HepG2 (cell line): ENCODE results near the gene NCOA5. TPM values are rescaled to one million over a fixed set of nuclear protein-coding genes. Genes with fewer than 3 reads are reported as not detected.

Experiments used
- IRF1 ChIP-seq: sonication (generic); formaldehyde crosslinking; IDR thresholded peaks from 2 replicates; pipeline ENCODE4 v1.4.0; 2020; ENCODE audit warnings: low read depth, mild to moderate bottlenecking, missing genetic modification reagents
- MED8 ChIP-seq: sonication (generic); formaldehyde crosslinking; IDR thresholded peaks from 2 replicates; pipeline ENCODE4 v1.8.1; 2023; ENCODE audit warnings: mild to moderate bottlenecking, missing genetic modification reagents; ENCODE audit not compliant: insufficient replicate concordance
- MXD3 ChIP-seq: IDR thresholded peaks from 2 replicates; pipeline ENCODE4 v1.6.1; 2016; ENCODE audit warnings: mild to moderate bottlenecking, missing biosample characterization, missing genetic modification reagents
- NCOR1 ChIP-seq: fragments of 200-600 bp; sonication (generic); IDR thresholded peaks from 2 replicates; pipeline ENCODE4 v1.7.0; 2017; ENCODE audit warnings: antibody characterized with exemption, low read length, borderline replicate concordance
- NFAT5 ChIP-seq: sonication (generic); formaldehyde crosslinking; IDR thresholded peaks from 2 replicates; pipeline ENCODE4 v1.4.0; 2020; ENCODE audit warnings: missing genetic modification reagents
- PCBP1 ChIP-seq: fragments of 200-400 bp; formaldehyde crosslinking; IDR thresholded peaks from 2 replicates; pipeline ENCODE4 v1.6.1; 2017; ENCODE audit warnings: mild to moderate bottlenecking, low read depth, low read length, borderline replicate concordance
- SMYD3 ChIP-seq: sonication (generic); formaldehyde crosslinking; IDR thresholded peaks from 2 replicates; pipeline ENCODE4 v1.8.1; 2023; ENCODE audit warnings: mild to moderate bottlenecking, missing genetic modification reagents
- SNAI1 ChIP-seq: sonication (generic); formaldehyde crosslinking; IDR thresholded peaks from 2 replicates; pipeline ENCODE4 v1.5.0; 2020; ENCODE audit warnings: mild to moderate bottlenecking, missing genetic modification reagents, borderline replicate concordance
- SP2 ChIP-seq: sonication (generic); formaldehyde crosslinking; IDR thresholded peaks from 2 replicates; pipeline ENCODE4 v1.5.1; 2020; ENCODE audit warnings: mild to moderate bottlenecking, missing genetic modification reagents
- U2AF2 ChIP-seq: fragments of 200-400 bp; formaldehyde crosslinking; IDR thresholded peaks from 2 replicates; pipeline ENCODE4 v1.6.1; 2017; ENCODE audit warnings: low read depth, mild to moderate bottlenecking, low read length
- ZBTB26 ChIP-seq: IDR thresholded peaks from 2 replicates; pipeline ENCODE4 v1.6.1; 2016; ENCODE audit warnings: missing compliant biosample characterization, missing genetic modification reagents, borderline replicate concordance
- ZFY ChIP-seq: sonication (generic); formaldehyde crosslinking; IDR thresholded peaks from 2 replicates; pipeline ENCODE4 v1.4.0; 2020; ENCODE audit warnings: missing genetic modification reagents
- ZNF180 ChIP-seq: sonication (generic); formaldehyde crosslinking; IDR thresholded peaks from 2 replicates; pipeline ENCODE4 v1.4.0; 2020; ENCODE audit warnings: low read depth, missing genetic modification reagents, borderline replicate concordance
- ZNF20 ChIP-seq: sonication (generic); formaldehyde crosslinking; IDR thresholded peaks from 2 replicates; pipeline ENCODE4 v1.4.0; 2020; ENCODE audit warnings: mild to moderate bottlenecking, moderate library complexity, missing genetic modification reagents
- ZNF333 ChIP-seq: sonication (generic); formaldehyde crosslinking; IDR thresholded peaks from 2 replicates; pipeline ENCODE4 v1.4.0; 2020; ENCODE audit warnings: mild to moderate bottlenecking, missing genetic modification reagents, borderline replicate concordance
- ZNF367 ChIP-seq: sonication (generic); formaldehyde crosslinking; IDR thresholded peaks from 2 replicates; pipeline ENCODE4 v1.4.0; 2020; ENCODE audit warnings: missing genetic modification reagents, borderline replicate concordance
- ZNF501 ChIP-seq: sonication (generic); formaldehyde crosslinking; IDR thresholded peaks from 2 replicates; pipeline ENCODE4 v1.5.1; 2020; ENCODE audit warnings: mild to moderate bottlenecking, moderate library complexity, missing genetic modification reagents
- ZNF569 ChIP-seq: sonication (generic); formaldehyde crosslinking; IDR thresholded peaks from 2 replicates; pipeline ENCODE4 v1.5.0; 2020; ENCODE audit warnings: mild to moderate bottlenecking, missing genetic modification reagents, moderate library complexity, borderline replicate concordance
- ZNF75D ChIP-seq: sonication (generic); formaldehyde crosslinking; IDR thresholded peaks from 2 replicates; pipeline ENCODE4 v1.8.1; 2023; ENCODE audit warnings: missing genetic modification reagents, mild to moderate bottlenecking, borderline replicate concordance
- ZNF792 ChIP-seq: IDR thresholded peaks from 2 replicates; pipeline ENCODE4 v1.6.1; 2016
- ZZZ3 ChIP-seq: sonication (generic); formaldehyde crosslinking; IDR thresholded peaks from 2 replicates; pipeline ENCODE4 v1.4.0; 2020; ENCODE audit warnings: missing genetic modification reagents, mild to moderate bottlenecking, borderline replicate concordance
- polyA plus RNA-seq, 8 experiments: library from polyadenylated mRNA; depleted of rRNA in 3 of 8; stranded (reverse) in 7 of 8; unstranded in 1 of 8; fragments of >200 nt; fragmentation: Illumina TruSeq in 4 of 8; extraction: Trizol in 4 of 8; gene quantifications; 2 replicates each; pipeline versions ENCODE4 v1.2.1 to v1.2.3, GENCODE V29; 2011 to 2016; ENCODE audit warnings: low read depth in 4 of 8, missing spikeins in 1 of 8, mixed read lengths in 1 of 8; ENCODE audit not compliant: insufficient read depth in 1 of 8
- total RNA-seq, 5 experiments: library from RNA; depleted of rRNA; stranded (reverse); fragments of >200 nt; fragmentation: Illumina TruSeq; extraction: Trizol; gene quantifications; 2 replicates each; pipeline ENCODE4 v1.2.3, GENCODE V29; 2016; ENCODE audit warnings: low read depth in 1 of 5

The NCOA5 gene
- total and polyA plus RNA-seq, 2 of the 13 experiments (the other 11 are each of a cell fraction or from before 2014, with no cell fraction given), result 16.5 to 28.4 TPM

GRCh38 chr20:46021361-46022359 lies 68.1 kb downstream of the NCOA5 start (continued):
- no peak for TF ChIP-seq ZBTB26 (CRISPR knock-in tag)
- TF ChIP-seq PCBP1, result no peak
- TF ChIP-seq SMYD3 (CRISPR knock-in tag), result no peak
- TF ChIP-seq U2AF2, result no peak
- TF ChIP-seq ZNF333 (CRISPR knock-in tag), result no peak
- TF ChIP-seq ZNF180 (CRISPR knock-in tag), result no peak
- peak; percentile 79 for TF ChIP-seq ZFY (CRISPR knock-in tag)
- TF ChIP-seq NFAT5 (CRISPR knock-in tag), result no peak
- TF ChIP-seq ZNF792, result no peak
- peak; percentile 86; the same call in 1 of the 2 replicates for TF ChIP-seq ZNF501 (CRISPR knock-in tag)
- TF ChIP-seq ZZZ3 (CRISPR knock-in tag), result no peak; the same call in 1 of the 2 replicates
- no peak for TF ChIP-seq ZNF367 (CRISPR knock-in tag)
- 0 out of 2 replicates have a peak, but pooled peaks have one; percentile 39 for TF ChIP-seq SP2 (CRISPR knock-in tag)
- TF ChIP-seq NCOR1, result peak; percentile 40; the same call in 1 of the 2 replicates
- no peak for TF ChIP-seq ZNF75D
- no peak for TF ChIP-seq SNAI1 (CRISPR knock-in tag)
- TF ChIP-seq MXD3 (CRISPR knock-in tag), result peak; percentile 65; the same call in 1 of the 2 replicates
- no peak for TF ChIP-seq ZNF20 (CRISPR knock-in tag)
- TF ChIP-seq IRF1, result no peak
- TF ChIP-seq MED8 (CRISPR knock-in tag), result no peak
- no peak for TF ChIP-seq ZNF569 (CRISPR knock-in tag)
